Colonic mucosa (tissue), 4 donors: ENCODE measurements around the gene ABHD2. TPM values are rescaled to one million over a fixed set of nuclear protein-coding genes. Genes with fewer than 3 reads are reported as not detected.
A peak's percentile ranks its signal among the peaks of the same experiment; 100 is the strongest.

ENCODE experiments used
- DNase-seq: peaks from one replicate; pipeline ENCODE4 v3.0.0-alpha.2; 2020
- H3K27ac ChIP-seq: fragments of 200-600 bp; one replicate; pipeline ENCODE4 v1.8.0; 2021
- H3K27me3 ChIP-seq: fragments of 200-600 bp; one replicate; pipeline ENCODE4 v1.8.0; 2021
- H3K36me3 ChIP-seq: fragments of 200-600 bp; one replicate; pipeline ENCODE4 v1.8.0; 2021
- H3K4me1 ChIP-seq: fragments of 200-600 bp; one replicate; pipeline ENCODE4 v1.8.0; 2021; ENCODE audit warnings: mild to moderate bottlenecking
- H3K4me3 ChIP-seq: fragments of 200-600 bp; one replicate; pipeline ENCODE4 v1.8.0; 2021
- H3K9ac ChIP-seq, 2 donors: one replicate each; pipeline ENCODE4 v1.7.0; 2013; ENCODE audit warnings: control low read depth in 2 of 2, low read depth in 2 of 2, low read length in 2 of 2
- H3K9me3 ChIP-seq: fragments of 200-600 bp; one replicate; pipeline ENCODE4 v1.8.0; 2021
- intact Hi-C: fragments of 100-400 bp; cut with DNase I; formaldehyde crosslinking; loops from one replicate; pipeline ENCODE4 v1.14.1; 2022
- total RNA-seq, 2 donors: library from RNA; stranded (reverse); fragmentation: NEBNext Ultra II Directional in 1 of 2; extraction: Animal tissue kit (Norgen Biotek cat#: 25700) in 1 of 2; gene quantifications; one replicate each; pipeline ENCODE4 v1.2.1, GENCODE V29; 2021
- TF ChIP-seq, protein P1 (sequence below): fragments of 200-600 bp; IDR thresholded peaks from one replicate; pipeline ENCODE4 v1.8.0; 2022; ENCODE audit warnings: antibody characterized with exemption, mild to moderate bottlenecking
- donor health status: healthy.
- donor health status: DM: no; HTN: no; CAD: no.
- donor health status: DM: no; HTN: no; CAD: no.

ABHD2 gene
- total RNA-seq, 2 donors from 2014 or later: 71.5 to 86.7 TPM

- no peaks in the 10 kb centered on the region for H3K4me1 ChIP-seq
- intact Hi-C loops: loop anchor here (5.0 kb wide), 1 partner anchor 268 kb away; no protein-coding TSS in a partner anchor
- no peak for DNase-seq
- H3K36me3 ChIP-seq: no peaks in the 10 kb centered on the region
- H3K4me3 ChIP-seq: no peak overlapping the region
- H3K27ac ChIP-seq: no peak overlapping the region
- TF ChIP-seq, protein P1, sequence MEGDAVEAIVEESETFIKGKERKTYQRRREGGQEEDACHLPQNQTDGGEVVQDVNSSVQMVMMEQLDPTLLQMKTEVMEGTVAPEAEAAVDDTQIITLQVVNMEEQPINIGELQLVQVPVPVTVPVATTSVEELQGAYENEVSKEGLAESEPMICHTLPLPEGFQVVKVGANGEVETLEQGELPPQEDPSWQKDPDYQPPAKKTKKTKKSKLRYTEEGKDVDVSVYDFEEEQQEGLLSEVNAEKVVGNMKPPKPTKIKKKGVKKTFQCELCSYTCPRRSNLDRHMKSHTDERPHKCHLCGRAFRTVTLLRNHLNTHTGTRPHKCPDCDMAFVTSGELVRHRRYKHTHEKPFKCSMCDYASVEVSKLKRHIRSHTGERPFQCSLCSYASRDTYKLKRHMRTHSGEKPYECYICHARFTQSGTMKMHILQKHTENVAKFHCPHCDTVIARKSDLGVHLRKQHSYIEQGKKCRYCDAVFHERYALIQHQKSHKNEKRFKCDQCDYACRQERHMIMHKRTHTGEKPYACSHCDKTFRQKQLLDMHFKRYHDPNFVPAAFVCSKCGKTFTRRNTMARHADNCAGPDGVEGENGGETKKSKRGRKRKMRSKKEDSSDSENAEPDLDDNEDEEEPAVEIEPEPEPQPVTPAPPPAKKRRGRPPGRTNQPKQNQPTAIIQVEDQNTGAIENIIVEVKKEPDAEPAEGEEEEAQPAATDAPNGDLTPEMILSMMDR: no peak
- H3K27me3 ChIP-seq: no peaks in the 10 kb centered on the region
- H3K9ac ChIP-seq: no peak overlapping the region
- no peaks in the 10 kb centered on the region for H3K9me3 ChIP-seq
Observed at GRCh38 chr15:89175617-89176191, 87.4 kb downstream of the ABHD2 start.

DNA sequence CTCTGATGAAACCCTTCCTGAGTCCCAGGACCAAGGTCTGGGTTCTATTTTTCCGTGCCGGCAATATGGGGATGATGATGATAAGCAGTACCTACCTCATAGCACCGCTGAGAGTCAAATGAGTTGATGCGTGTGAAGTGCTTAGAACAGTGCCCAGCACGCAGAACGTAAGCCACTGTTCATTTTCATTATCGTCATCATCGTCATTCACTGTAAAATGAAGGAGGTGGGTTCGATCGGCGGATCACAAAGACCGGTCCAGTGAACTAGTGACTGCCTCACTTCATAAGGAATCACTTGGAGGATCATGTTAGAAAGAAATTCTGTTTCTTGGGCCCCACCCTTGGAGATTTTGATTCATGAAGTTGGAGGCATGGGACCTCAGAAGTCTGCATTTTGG lies 88.9 kb downstream of the ABHD2 start:
- TF ChIP-seq, protein P1: no peak
- intact Hi-C loops: loop anchor here (5.0 kb wide), 1 partner anchor 270 kb away; no protein-coding TSS in a partner anchor
- H3K36me3 ChIP-seq: no peaks in the 10 kb centered on the region
- H3K4me3 ChIP-seq: no peak overlapping the region
- no peaks in the 10 kb centered on the region for H3K9me3 ChIP-seq
- H3K27me3 ChIP-seq: no peaks in the 10 kb centered on the region
- no peak for DNase-seq
- no peaks in the 10 kb centered on the region for H3K4me1 ChIP-seq
- no peak overlapping the region for H3K27ac ChIP-seq
- no peak overlapping the region for H3K9ac ChIP-seq

- TF ChIP-seq, protein P1: peak; percentile 73
- no peaks in the 10 kb centered on the region for H3K4me1 ChIP-seq
- H3K27me3 ChIP-seq: no peaks in the 10 kb centered on the region
- H3K27ac ChIP-seq: no peak overlapping the region
- H3K9me3 ChIP-seq: no peaks in the 10 kb centered on the region
- intact Hi-C loops: loop anchor here (2.0 to 5.0 kb wide), 2 partner anchors 121 to 270 kb away; no protein-coding TSS in a partner anchor
- no peak overlapping the region for H3K4me3 ChIP-seq
- no peaks in the 10 kb centered on the region for H3K36me3 ChIP-seq
- no peak overlapping the region for H3K9ac ChIP-seq
- peak; percentile 55 for DNase-seq
Observed at GRCh38 chr15:89177633-89178306, 89.5 kb downstream of the ABHD2 start.

DNA sequence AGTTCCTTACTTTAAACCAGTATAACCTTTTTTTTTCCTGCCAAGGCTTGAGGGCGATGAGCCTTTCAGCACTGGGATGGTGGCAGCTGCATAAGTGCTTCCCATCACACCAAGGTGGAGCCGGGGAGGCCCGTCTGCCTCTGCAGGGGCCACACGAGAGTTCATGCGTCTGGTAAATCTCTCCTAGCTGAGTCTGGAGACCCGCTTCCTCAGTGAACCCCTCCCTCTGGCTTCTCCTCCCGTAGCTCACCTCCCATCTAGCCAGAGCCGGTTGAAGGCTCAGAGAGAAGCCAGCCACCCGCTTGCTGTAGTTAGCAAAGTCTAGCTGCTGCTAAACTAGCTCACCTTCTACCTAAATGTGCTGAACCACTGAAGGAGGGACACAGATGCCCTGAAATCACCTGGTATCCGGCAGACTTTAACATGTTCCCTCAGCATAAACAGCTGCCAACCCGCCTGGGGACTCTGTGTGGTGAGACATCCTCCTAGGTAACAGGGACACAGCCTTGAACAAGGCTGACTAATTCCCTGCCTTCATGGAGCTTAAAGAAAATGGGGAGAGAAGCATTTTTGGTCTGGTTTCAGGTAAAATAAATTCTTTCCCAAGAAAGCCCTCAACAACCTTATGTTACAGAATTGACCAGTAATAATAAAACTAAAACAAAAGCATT lies 90.2 kb downstream of the ABHD2 start:
- Histone ChIP-seq H3K9ac (no peak overlapping the region), H3K4me3 (no peak overlapping the region), H3K36me3 (no peaks in the 10 kb centered on the region), H3K4me1 (no peaks in the 10 kb centered on the region), H3K27me3 (no peaks in the 10 kb centered on the region), H3K27ac (no peak overlapping the region), H3K9me3 (no peaks in the 10 kb centered on the region)
- no peak for DNase-seq
- intact Hi-C loops: loop anchor here (2.0 to 5.0 kb wide), 2 partner anchors 122 to 271 kb away; no protein-coding TSS in a partner anchor
- TF ChIP-seq, protein P1: no peak

- Histone ChIP-seq H3K4me1 (no peaks in the 10 kb centered on the region), H3K9ac (no peak overlapping the region), H3K27me3 (no peaks in the 10 kb centered on the region), H3K36me3 (peaks cover 3% of the 10 kb centered on the region), H3K27ac (no peak overlapping the region), H3K4me3 (no peak overlapping the region), H3K9me3 (no peaks in the 10 kb centered on the region)
- intact Hi-C loops: loop anchor here (2.0 to 5.0 kb wide), 2 partner anchors 123 to 273 kb away; no protein-coding TSS in a partner anchor
- no peak for DNase-seq
- TF ChIP-seq, protein P1: no peak
Observed at GRCh38 chr15:89179966-89180875, 92.0 kb downstream of the ABHD2 start.
